CD4-positive, alpha-beta T cell treated with Interleukin-4 for 4 hours (primary cell): ENCODE data around the gene ASCL5.

Experiments used
- DNase-seq: peaks from one replicate; pipeline ENCODE4 v3.0.0-alpha.2; 2020

Gene ASCL5

GRCh38 chr1:201080135-201080534 is 46.8 kb downstream of the ASCL5 start:
- no peak for DNase-seq

GRCh38 chr1:201077736-201078135 is 49.2 kb downstream of the ASCL5 start:
- no peak for DNase-seq

- DNase-seq = no peak
Observed at GRCh38 chr1:201077116-201077515, 49.9 kb downstream of the ASCL5 start.

GRCh38 chr1:201076092-201076491 is 50.9 kb downstream of the ASCL5 start:
- DNase-seq = no peak

- DNase-seq = no peak
Observed at GRCh38 chr1:201074018-201074417, 53.0 kb downstream of the ASCL5 start.

- no peak for DNase-seq
Observed at GRCh38 chr1:201072922-201073321, 54.1 kb downstream of the ASCL5 start.

GRCh38 chr1:201072149-201072548 is 54.8 kb downstream of the ASCL5 start:
- no peak for DNase-seq

GRCh38 chr1:201069636-201070035 is 57.3 kb downstream of the ASCL5 start:
- no peak for DNase-seq

- no peak for DNase-seq
Observed at GRCh38 chr1:201068976-201069375, 58.0 kb downstream of the ASCL5 start.

GRCh38 chr1:201066986-201067385 is 60.0 kb downstream of the ASCL5 start:
- no peak for DNase-seq

- no peak for DNase-seq
Observed at GRCh38 chr1:201065686-201066085, 61.3 kb downstream of the ASCL5 start.

GRCh38 chr1:201064806-201065205 is 62.2 kb downstream of the ASCL5 start:
- no peak for DNase-seq
